T follicular helper cell (primary cell): ENCODE measurements around the gene PNKD.
A peak's percentile ranks its signal among the peaks of the same experiment; 100 is the strongest.
"Not testable (repeated sequence)": the region's sequence is repeated elsewhere in the genome, so short reads cannot be mapped to it uniquely, and the experiment has no call there.

ENCODE experiments used
- DNase-seq: peaks from one replicate; pipeline ENCODE4 v3.0.0-alpha.2; 2020; ENCODE audit warnings: low read depth

Gene PNKD

DNA sequence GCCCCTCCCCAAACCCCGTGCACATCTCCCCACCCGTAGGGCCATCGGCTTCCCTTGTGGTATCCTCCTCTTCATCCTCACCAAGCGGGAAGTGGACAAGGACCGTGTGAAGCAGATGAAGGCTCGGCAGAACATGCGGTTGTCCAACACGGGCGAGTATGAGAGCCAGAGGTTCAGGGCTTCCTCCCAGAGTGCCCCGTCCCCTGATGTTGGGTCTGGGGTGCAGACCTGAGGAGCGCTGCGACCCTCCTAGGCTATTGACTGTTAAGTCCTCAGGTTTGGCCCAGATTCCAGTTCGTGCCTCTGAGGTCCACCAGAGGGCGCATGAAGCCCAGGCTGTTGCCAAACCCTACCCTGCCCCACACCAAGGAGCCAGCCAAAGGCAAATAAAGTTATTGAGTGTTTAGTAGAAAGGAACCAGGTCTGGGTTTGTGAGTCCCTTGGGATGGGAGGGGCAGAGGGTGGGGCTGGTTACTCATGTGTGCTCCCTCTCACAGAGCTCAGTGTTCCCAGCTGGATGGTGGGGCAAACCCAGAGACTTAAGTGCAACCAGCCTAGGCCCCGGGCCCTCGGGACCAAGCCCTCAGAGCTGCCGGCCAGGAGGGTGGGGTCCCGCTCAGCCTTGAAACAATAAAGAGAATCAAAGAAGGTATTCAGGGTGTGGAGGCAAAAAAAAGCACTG, 2.4 kb downstream of the PNKD start:
- peak; percentile 73 for DNase-seq

DNA sequence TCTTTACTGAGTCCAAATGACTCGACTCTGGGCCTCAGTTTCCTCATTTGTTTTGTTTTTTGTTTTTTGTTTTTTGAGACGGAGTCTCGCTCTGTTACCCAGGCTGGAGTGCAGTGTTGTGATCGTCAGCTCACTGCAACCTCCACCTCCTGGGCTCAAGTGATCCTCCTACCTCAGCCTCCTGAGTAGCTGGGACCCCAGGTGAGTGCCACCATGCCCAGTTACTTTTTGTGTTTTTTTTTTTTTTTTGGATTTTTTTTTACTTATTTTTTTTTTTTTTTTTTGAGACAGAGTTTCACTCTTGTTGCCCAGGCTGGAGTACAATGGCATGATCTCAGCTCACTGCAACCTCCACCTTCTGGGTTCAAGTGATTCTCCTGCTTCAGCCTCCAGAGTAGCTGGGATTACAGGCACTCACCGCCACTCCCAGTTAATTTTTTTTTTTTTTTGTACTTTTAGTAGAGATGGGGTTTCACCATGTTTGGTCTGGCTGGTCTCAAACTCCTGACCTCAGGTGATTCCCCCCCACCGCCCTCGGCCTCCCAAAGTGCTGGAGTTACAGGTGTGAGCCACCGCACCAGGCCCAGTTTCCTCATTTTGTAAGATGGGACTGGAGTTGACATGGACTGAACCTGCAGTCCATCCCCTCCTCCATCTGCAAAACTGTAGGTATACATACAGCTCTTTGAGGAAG, 3.0 kb downstream of the PNKD start:
- DNase-seq: not testable (repeated sequence)

DNA sequence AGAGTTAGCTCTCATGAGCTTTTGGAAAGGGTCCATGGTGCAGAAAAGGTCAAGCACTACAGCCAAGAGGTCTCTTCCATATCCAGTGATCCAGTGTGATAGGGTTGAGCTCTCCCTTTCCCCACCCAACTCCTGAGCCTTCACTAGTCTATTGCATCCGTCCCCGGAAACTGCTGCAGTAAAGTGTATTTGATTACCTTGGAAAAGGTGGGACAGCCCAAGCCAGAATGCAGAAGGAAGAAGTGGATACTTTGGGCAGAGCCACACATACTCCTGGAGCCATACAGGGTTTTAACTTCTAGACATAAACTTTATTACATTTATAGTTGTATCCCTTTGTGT, 3.6 kb downstream of the PNKD start:
- DNase-seq: no peak

DNA sequence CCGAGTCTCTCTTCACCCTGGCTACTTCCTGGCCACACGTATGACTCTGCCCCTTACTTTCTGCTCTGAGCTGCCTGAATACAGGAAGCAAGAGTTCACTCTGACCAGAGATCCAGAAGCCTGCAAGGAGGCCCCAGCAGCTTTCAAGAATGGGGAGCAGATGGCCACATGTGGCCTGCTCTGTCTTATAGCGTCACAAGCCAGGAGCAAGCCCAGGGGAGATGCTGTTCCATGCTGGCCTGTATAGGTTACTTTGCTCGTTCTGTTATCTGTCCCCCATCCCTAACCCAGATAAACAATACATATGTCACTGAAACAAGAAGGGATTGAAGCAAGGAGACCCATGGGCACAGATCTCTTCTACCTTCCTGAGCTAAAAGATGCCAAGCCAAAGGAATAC, 4.3 kb downstream of the PNKD start:
- no peak for DNase-seq

DNA sequence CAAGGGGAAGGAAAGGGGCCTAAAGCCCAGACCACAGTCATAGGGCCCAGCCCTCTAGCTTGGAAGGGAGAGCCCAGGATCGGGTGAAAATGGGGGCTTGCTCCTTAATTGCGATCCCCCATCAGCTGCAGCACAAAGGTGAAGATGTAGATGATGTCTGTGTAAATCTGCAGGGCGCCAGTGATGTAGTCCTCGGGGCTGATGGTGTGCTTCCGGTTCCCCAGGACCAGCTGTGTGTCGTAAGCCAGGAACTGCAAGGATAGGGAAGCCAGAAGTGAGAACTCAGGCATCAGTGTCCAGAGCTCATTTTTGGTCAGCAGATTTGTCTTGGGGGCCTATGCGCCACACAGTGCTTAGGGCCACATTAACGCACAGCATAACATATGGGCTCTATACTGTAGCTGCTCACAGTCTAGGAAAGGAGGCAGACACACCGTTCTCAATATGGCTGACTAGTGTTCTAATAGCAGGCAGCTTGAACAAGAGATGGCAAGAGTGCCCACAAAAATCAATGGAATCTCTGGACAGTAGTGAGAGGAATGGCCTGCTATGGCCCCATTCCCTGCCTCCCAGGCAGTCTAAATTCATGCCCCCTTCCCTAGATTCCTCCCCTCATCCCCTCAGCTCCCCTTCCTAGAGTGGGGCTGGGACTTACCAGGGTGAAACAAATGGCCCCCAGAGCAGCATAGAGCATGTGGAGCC, 5.2 kb downstream of the PNKD start:
- DNase-seq: no peak

DNA sequence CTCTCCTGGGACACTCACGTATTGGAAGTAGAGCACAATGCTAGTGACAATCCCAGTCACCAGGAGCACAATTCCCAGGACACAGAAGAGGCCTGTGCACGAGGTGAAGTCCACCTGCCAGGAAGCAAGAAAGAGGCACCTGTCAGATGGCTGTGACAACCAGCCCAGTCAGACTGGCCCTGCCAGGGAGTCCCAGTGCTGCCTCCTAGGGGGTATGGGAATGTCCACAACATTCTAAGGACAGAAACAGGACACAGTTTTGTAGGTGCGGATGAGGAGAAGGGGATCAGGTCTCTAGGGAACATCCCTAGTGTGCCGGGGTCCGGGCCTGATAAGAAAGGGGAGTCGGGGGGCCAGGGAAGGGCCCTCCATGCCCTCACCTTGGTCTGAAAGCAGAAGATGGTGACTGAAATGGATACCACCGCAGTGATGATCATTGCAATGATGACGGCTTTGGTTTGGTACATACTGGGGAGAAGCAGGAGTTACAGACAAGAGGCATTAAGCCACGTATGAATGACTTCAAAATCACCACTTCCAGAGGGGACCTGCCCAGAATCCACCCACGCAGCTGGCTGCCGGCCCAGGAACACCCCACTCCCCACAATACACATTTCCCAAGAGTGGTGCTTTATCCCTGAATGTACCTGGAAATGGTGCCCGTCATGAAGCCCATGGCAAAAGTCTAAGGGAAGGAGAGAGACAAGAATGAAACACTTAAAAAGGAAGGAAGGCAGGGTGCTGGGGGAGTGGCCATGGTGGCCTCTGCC, 6.9 kb downstream of the PNKD start:
- DNase-seq: no peak

DNA sequence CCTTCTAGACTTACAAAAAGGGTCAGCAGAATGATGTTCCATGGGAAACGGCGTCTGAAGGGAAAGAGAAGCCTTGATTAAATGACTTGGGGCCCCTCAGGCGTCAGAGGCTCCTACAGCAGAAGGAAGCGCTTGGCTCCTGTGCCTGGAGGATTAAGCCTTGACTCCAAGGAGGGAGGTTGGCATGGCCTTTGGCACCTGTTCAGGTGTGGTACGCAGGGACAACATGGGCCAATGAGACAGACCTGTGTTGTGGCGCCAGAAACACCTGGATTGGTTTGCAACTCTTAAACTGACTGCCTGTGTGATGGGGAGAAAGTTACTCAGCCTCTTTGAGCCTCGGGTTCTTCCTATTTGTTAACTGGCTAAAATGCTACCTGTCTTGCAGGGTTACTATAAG, 7.6 kb downstream of the PNKD start:
- no peak for DNase-seq

DNA sequence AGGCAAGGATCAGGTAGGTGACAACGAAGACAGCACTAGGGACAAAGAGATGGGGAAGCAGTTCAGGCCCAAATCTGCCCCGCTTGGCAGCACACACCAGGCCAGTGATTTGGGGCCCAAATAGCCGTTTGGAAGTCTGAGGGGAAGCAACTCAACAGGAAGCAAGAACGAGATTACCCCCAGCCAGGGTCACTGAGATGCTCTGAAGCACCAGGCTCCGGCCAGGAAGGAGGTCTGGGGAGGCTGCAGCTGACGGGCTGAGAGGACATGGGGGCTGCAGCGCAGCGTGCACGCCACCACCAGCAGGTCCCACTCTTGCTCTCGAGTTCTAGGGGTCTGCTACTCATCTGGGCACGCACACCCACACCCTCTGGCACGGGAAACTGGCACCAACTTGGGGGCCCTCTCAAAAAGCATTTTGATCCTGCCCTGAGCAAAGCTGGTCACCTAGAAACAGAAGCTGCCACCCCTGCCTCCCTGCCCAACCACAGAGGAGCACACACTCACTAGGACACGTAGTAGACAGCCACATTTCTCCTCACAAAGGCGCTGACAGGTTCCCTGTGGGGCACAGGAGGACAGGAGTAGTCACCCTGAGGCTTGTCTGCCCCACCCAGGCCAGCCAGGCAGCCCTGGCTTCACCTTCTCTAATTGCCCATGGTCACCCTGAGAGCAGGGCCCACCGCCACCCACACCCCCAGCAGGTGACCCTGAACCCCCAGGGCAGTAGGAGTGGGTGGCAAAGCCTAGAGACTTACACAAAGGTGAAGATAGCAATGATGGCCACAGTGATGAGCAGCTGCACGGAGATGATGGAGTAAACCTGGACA, 8.4 kb downstream of the PNKD start:
- no peak for DNase-seq

DNA sequence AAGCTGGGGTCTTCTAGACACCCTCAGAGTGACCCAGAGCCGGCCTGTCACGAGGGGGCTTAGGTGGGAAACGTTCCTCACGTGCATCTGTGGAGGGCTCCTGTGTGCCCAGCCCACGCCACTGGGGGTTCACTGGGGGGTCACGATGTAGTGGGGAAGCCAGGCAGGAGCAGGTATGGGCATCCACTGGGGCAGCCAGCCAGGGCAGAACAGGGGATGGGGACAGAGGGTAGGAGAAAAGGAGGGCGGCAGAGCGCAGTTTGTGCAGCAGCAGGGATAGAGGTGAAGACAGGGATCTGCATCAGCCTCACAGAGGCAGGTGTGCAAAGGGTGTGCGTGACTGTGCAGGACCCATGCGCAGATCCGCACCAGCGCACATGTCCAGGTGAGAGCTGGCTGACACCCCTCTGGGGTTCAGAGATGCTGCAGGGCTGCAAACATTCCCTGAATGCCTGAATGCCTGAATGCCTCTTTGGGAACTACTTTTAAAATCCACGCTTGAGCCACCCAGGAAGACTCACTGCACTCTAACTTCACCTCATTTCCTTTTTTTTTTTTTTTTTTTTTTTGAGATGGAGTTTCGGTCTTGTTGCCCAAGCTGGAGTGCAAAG, 10.0 kb downstream of the PNKD start:
- no peak for DNase-seq

DNA sequence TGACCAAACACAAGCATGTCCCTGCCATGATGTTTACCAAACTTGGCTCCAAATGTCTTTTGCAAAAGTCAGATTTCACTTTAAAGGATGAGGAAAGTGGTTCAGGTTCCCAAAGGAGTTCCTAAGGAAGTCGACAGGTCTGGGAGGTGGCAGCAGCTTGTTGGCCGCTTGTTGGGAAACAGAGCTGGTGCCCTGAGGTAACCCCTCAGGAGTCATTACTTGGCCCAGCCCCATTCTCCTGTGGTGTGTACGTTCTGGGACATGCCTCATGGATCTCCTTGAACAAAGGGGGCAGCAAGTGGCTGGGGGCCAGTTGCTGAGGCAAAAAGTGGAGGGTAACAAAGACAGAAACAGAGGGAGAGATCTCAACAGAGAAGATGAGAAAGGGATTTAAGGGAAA, 11.1 kb downstream of the PNKD start:
- no peak for DNase-seq

DNA sequence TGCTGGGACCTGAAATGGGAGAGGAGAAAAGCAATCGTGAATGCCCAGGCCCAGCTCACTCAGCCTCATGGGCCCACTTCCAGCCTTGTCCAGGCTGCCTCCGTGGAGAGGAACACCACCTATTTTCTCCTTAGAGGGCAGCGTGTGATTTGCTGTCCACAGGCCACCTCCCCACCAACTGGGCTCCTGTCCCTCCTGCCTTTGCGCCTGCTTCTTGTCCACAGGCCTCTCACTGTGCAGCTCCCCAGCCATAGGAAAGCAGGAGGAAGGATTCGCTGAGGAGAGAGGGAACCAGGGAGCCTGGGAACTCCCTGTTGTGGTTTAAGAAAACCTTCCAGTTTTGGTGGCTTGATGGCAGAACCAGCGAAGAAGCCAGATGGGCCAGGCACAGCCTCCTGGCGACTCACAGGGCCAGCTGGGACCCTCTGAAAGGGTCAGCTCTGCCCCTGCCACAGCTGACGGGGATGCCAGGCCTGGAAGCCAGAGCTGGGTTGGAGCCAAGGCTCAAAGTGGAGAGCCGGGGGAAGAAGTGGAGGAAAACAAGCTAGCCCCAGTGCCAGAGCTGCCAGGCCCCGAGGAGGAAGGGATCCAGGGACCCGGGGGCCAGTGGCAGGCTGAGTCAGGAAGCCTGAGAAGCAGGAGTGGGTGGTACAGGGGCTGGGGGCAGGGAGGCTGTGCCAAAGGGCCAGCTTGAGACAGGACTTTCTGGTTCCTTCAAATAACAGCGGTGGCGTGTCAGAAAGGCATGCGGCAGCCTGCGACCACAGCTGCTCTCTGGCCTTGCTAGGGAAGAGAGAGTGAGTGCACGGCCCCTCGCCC, 12.1 kb downstream of the PNKD start:
- DNase-seq: no peak

DNA sequence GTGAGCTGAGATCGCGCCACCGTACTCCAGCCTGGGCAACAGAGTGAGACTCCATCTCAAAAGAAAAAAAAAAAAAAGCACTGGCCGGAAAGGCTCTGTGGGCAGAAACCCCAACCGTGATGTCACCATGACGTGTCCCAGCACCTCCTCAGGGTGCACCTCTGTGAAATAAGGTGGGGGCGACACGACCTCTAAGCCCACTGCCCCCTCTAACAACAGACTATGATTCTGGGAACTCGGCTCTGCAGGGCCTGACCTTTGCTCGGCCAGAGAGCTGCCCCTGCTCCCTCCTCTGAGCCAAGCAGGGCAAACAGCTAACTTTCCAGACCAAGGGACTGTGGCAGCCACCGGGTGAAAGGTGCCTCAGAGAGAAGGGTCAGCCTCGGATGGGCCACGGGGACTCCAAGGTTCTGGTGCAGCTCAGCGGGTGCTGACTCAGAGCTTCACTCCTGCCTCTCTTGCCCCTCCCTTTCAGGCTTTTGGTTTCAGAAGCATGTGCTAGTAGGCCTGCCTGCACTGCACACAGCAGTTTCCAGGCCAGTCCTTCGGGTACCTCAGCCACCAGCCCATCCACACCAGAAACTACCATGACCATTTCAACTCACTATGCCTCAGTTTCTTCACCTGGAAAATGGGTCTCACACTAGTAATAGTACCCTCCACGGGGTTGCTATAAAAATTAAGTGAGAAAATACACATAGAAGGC, 13.9 kb downstream of the PNKD start:
- DNase-seq: no peak

DNA sequence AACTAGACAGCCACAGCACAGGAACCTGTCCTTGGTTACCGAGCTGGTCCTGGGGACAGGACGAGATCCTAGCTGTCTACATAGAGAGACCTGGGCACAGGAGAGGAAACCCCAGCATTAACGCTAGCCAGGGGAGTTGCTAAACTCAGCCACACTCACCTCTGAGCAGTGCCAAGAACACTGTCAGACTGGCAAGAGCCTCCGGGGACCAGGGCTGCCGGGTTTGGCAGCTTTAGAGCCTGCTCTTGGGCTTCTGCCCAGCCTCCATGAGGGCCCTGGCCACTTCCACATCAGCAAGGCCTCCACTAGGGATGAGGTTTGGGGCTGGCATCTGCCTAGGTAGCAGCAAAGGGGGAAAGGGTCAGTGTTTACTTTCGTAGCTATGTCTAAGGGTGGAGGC, 15.3 kb downstream of the PNKD start:
- no peak for DNase-seq

DNA sequence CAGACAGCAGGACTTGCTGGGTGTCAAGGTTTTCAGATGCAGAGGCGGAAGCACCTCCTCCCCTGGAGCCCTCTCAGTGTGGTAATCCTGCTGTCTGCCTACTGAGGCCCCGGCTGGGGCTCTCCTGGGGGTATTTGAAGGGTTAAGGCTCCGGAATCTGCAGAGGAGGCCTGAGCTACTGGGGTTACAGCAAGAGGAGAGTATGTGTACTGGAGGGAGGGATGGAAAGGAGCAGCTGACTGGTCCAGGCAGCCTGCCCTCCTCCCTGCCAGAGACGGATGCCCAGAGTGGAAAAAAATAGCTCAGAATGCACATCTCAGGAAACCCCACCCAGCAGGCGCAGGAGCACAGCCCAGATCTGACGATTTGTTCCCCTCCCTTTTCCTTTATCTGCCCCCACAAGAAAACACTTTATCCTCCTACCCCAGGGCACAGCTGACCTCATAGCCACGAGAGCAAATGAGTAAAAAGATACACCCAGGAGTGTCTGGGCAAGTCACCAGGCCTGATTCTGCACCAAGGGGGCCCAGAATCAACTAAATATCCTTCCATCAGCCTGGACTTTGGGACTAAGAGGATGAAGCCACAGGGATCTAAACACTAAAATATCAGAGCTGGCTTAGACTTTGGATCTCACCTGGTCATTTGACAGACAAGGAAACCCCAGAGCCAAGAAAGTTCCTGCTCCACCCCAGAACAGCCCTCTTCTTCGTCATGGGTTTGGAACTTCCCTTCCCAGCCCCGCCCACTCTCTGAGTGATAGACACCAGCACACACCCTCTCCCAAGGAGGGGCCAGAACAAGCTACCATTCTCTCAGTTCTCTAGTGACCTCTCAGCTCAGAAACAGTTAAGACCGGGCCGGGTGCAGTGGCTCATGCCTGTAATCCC, 16.5 kb downstream of the PNKD start:
- DNase-seq: peak; percentile 74

DNA sequence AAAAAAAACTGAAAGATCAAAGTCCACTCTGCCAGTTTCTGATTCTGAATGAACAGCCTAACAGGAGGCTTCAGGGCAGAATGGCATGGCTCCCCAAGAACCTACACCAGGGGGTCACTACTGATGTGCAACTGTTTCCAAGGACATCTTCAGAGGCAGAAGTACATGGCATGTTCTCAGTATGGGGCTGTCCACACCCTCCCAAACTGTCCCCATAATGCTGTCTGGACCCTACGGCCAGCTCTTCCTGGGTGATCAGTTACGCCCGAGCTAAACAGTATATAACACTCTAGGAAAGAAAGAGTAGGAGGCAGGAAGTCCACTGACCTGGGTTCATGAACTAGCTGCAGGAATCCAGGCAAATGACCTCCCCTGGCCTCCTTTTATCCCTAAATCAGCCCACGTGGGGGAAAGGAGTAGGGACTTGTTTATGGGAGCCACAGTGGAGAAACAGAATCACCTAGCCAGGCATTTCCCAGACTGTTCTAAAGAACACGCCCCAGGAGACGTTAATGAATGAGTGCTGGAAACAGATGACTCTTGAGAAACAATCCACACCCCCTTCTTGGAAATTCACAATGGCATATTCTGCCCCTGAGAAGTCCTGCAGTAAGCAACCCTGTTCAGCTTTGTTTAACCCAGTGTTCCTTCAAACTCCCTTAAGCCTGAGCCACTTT, 19.5 kb downstream of the PNKD start:
- no peak for DNase-seq

DNA sequence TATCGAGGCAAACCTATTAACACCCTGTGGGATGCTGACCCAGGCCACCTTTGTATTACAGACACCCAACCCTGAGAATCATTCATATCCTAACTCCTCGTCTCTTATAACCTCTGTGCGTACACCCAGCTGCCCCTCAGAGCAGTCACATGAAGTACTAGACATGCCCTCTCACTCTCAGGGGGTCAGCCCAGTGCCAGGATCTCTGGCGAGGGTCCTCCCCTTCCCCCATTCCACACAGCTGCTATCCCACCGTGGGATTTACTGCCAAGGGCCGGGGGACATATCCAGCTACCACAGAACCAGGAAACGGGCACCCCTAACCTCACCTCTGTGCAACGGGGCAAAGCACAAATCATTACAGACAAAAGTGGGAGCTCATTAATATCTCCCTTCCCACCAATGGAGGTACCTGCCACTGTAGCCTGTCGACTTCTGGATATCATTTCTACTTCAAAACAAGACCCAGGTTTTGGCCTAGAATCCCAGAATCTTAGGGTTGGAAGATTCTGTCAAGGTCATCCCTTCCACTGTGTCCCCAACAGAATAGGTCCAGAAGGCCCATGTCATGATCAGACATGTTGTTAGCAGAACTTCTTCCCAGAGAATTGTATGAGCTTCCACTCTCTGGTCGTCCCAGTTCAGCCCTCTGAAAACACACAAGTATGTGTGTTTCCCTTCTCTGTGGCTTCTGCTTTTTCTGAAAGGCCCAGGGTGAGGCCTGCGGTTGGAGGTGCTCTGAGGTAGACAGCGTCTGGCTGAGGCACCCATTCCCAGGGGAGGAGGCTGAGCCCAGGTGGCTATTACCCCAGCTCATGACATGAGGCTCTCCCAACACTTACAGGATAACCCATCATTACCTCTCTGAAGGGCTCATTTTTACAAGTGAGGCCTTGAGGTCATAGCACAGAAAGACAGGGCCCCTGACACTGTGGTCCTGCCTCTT, 20.3 kb downstream of the PNKD start:
- peak; percentile 44 for DNase-seq
